NCI-H774 (cell line): ENCODE data around the gene RPL10L.

ENCODE experiments used
- DNase-seq: peaks from one replicate; lab custom pipeline; 2025; lab: John Stamatoyannopoulos, UW

RPL10L gene

DNA sequence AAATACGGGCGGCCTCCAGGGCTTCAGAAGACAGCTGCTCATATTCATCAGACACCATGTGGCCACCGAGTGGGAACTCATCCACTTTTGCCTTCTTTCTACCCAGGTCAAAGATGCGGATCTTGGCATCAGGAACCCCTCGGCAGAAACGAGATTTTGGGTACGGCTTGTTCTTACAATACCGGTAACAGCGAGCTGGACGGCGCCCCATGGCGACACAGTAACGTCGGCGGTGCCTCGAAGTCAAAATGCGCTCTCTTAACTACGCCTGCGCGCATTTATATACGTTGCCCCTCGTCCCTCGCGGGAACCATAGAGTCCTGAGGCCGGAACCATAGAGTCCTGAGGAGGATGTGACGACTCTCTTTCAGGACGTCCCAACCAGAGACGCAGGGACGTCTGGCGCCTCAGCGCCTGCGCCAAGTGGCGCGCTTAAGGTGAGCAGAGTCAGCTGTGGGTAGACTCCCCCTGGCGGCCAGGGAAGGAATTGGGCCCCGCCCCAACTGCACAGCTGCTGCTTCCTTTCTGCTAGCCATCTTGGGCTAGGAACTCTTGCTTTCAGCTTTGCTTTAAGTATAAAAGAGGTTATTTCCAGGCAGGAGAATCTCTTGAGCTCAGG is at the start of gene RPL10L:
TSS of gene RPL10L (minus strand) at position 256 of the 619 bp plus-strand sequence. CDS start at position 211, 45 bp downstream.
- no peak for DNase-seq

DNA sequence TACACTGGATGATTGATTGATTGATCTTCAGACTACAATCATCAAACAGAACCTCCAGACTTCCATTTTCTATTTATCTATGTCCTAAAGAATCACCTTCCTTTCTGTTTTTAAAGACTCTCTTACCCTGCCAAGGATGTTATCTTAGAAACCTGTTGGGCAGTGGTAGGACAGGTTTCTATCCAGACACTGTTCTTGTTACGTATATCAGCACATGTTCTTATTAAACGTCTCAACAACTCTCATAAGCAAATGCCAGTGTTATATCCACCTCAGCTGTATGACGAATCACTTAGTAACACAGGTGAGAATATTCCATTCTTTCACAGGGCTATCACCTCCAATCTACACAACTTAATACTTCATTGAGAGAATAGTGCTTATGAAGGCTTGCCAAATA is 40.2 kb upstream of the RPL10L start:
- no peak for DNase-seq

DNA sequence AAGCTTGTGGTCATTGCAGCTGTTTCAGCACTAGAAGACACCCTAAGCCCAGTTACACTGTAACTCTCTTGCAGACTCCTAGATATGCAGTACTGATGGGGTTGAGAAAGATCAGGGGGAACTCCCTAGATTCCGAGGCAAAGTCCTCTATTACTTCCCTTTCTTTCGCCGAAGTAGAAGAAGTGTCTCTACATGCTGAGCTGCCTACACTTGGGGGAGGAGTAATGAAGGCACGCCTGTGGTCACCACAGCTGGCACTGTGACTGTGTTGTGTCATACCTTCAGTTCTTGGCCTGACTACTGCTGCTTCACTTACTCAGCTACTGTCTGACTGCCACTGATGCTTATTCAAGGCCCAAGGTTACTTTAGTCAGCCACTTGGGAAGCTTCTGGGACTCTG is 35.1 kb upstream of the RPL10L start:
- no peak for DNase-seq

DNA sequence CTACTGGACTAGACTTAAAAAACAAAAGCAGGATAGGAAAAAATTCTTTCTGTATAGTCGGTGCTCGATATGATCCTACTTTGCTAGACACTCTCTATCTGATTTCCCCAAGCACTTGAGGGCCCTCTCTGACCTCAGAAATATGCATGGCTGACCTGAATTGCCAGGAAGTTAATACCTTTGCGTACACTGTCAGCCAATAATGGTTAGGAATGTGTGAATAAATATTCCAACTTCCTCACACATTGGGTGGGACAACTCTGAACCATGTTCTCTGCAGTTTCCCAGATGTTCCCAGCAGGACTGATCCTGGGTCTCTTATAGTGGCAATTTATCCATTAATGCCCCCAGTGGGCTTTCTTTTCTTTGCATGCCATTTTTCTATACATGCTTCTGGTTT is 20.5 kb upstream of the RPL10L start:
- DNase-seq, result no peak

DNA sequence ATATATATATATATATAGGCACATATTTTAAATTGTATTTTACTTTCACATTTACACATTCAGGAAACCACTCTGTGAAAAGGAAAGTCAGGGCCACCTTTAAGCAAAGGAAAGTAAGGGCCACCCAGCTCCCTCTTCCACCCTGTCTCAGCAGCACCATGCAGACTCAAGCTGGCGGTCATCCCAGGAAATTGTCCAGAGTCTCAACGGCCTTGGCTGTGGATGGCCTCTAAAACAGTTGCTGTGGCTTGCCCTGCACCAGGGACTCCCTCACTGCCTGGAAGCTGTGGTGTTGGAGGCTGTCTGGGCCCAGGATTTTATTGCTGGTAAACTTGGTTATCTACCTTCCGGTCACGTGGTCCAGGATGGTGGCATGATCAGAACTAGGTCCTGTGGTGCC is 11.8 kb upstream of the RPL10L start:
- DNase-seq, result no peak

DNA sequence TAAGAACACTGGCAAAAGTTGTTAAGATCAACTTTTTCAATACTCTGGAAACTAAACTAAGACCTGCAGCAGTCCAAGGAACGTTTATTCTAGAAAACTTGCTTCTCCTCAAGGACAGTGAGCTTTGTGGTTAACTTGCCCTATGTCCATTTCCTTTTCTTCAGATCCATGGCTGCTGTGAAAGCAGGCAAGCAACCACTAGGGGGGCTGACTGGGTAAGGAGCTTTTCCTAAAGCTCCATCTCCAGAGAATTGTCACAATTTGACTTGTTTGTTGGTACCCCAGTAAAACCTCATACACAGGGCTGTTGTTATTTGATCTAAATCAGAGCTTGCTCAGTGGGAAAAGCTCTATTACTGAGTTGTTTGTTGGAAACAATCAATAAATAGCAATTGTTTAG is 10.1 kb upstream of the RPL10L start:
- no peak for DNase-seq

DNA sequence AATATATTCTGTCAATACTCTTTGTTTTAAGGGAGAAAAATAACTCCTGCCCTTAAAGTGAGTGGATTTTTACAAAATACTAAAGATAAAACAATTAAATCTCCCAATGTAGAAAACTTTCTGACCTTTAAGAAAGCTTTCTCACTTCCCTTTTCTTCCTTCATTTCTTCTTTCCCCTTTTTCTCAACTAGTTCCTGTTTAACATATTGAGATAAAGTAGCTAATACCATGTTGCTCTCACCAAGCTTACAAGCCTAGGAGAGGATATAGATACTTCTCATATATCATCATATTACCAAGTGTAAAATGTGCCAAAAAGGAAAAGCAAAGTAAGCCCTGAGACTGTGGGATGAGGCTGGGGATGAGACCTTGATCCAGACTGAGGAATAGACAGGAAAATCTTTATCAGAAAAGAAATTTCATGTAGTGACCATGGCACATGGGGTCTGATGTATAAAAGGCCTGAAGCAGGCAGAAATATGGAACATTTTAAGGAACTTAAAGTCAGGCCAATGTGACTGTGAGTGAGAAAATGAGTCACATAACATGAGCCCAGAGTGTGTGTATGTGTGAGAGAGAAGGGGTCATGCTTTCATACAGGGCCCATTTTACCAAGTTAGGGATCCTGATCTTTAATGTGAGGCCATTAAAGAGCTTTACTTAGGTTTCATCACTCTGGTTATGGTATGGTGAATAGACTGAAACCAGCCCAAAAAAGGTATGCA is 1.6 kb upstream of the RPL10L start:
- DNase-seq, result no peak

DNA sequence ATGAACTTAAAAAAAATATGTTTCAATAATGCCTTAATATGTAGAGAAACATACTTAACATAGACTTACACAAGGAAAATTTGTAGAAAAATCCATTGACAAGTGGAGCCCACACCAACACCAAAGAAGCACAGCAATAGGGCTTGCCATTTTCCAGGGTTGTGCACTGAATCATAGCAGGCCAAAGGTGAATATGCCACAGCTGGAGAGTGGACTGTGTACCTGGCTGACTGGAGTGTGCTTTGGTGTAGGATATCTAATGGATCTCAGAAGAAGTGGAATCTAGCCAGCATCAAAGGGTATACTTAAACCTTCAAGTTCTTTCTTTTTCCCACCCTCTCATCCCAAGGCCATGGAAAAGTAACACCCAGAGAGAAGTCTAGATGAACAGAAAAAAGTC is 4.8 kb downstream of the RPL10L start:
- DNase-seq, result no peak

DNA sequence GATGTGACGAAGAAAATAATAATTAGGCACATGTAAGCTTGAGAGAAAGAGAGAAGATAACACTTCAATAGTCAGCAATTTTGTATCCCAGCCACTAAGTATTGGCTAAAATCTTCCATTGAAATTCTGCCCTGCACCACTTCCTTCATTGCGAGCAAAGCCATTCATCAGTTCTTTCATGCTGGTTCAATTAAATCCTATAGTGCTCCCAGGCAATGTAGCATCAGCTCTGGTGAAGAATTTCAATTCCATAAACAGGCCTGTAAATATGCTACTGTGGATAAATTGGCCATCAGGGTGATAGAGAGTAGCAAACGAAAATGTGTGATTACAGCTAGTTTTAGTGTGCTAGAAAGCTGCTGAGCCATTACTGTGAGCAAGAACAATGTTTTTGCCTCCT is 24.7 kb downstream of the RPL10L start:
- DNase-seq, result no peak
